AG10803 (cell line): ENCODE results near the gene C10orf90.

Source experiments
- DNase-seq: peaks from one replicate; pipeline ENCODE4 v3.0.0; 2010; ENCODE audit warnings: low read depth
- H3K4me3 ChIP-seq: 2 replicates; pipeline ENCODE4 v1.5.1; 2011; ENCODE audit warnings: mild to moderate bottlenecking, low read length, control low read depth
- TF ChIP-seq, protein P1 (sequence below): conservative IDR thresholded peaks from 2 replicates; pipeline ENCODE4 v1.5.1; 2011; ENCODE audit warnings: mild to moderate bottlenecking, low read length, control low read depth, inconsistent platforms

Gene C10orf90

DNA sequence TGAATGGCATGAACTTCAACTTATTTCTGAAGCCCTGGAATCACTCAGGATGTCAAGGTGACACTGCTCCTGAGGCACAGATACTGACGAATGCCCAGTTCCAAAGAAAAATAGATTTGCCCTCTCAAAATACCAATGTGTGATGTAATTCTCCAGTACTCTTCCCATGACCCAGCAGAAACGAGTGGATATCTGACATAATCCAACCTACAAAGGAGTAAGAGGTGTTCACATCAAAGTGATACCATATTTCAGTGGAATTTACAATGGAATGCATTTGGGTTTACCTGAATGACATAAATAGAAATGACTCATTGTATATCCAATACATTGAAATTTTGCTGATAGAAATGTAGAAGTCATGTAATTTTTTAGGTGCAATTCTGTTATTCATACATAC is 161.3 kb downstream of the C10orf90 start:
- DNase-seq: no peak
- TF ChIP-seq, protein P1, sequence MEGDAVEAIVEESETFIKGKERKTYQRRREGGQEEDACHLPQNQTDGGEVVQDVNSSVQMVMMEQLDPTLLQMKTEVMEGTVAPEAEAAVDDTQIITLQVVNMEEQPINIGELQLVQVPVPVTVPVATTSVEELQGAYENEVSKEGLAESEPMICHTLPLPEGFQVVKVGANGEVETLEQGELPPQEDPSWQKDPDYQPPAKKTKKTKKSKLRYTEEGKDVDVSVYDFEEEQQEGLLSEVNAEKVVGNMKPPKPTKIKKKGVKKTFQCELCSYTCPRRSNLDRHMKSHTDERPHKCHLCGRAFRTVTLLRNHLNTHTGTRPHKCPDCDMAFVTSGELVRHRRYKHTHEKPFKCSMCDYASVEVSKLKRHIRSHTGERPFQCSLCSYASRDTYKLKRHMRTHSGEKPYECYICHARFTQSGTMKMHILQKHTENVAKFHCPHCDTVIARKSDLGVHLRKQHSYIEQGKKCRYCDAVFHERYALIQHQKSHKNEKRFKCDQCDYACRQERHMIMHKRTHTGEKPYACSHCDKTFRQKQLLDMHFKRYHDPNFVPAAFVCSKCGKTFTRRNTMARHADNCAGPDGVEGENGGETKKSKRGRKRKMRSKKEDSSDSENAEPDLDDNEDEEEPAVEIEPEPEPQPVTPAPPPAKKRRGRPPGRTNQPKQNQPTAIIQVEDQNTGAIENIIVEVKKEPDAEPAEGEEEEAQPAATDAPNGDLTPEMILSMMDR: no peak
- H3K4me3 ChIP-seq: no peak overlapping the region

DNA sequence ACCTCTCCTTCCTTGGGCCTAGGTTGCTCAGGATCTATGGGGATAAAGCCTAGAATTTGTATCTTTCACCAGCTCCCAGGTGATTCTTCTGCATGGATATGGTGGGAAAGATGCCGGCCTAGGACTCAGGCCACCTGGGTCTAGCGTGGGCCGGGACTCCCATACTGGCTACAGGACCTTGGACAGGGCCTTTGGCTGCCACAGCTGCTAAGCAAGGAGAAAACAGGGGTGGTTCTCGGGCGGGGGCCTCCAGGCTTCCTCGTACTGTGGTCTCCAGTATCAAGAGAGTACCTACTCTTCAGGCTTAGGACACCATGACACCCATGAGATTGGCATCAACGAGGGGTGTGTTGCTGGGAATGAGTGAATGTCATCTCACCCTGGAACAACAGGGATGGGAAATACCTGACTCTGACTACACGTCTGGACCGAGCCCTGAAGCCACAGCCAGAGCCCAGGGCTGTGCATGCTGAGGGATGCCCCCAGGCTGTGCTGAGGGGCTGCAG is 161.9 kb downstream of the C10orf90 start:
- TF ChIP-seq, protein P1: no peak
- H3K4me3 ChIP-seq: no peak overlapping the region
- DNase-seq: no peak

DNA sequence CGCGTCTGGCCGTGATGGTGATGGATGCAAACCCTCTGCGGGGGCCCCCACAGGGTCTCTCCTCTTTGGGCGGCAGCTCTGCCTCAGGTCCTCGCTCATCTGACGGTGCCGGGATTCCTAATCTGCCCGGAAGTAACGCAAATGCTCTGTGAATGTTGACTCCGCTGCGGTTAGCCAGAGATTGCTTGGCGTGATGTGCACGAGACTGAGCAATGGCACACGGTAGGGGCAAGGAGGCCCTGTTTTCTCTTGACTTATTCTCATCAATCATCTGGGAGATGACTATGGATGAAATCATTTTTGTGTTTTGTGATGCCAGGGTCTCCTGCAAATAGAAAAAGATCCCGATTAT is 165.8 kb downstream of the C10orf90 start:
- TF ChIP-seq, protein P1: no peak
- no peak for DNase-seq
- no peak overlapping the region for H3K4me3 ChIP-seq

DNA sequence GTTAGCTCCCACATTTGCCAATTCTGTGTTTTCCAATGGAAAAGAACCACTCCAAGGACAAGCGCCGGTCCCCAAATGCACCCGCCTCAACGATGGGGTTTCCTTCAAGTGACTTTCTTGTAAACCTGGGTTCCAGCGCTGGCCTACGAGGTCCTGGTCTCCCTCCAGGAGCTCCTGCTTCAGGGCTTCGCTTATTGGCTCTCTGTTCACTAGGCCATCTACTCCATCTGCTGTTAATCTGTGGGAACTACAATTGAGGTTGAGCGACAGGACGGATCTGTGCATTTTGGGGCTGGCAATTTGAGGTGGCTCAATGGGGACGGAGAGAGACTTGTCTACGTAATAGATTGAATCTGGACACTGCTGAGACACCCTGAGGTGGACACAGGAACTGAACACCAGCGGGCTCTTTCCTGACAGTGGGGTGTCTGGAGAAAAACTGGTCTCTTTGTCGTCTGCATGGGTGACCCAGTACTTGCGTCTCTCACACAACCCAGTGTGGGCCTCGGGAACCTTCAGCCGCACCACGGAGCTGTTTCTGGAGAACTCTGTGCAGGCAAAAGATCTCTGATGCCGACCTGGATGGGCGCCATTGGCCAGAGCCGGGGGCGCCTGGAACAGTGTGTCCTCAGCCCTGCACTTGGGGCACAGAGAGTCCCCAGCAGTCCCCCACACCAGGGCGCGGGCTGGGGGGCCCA is 166.3 kb downstream of the C10orf90 start:
- no peak overlapping the region for H3K4me3 ChIP-seq
- TF ChIP-seq, protein P1: peak; percentile 88
- peak; percentile 68 for DNase-seq

DNA sequence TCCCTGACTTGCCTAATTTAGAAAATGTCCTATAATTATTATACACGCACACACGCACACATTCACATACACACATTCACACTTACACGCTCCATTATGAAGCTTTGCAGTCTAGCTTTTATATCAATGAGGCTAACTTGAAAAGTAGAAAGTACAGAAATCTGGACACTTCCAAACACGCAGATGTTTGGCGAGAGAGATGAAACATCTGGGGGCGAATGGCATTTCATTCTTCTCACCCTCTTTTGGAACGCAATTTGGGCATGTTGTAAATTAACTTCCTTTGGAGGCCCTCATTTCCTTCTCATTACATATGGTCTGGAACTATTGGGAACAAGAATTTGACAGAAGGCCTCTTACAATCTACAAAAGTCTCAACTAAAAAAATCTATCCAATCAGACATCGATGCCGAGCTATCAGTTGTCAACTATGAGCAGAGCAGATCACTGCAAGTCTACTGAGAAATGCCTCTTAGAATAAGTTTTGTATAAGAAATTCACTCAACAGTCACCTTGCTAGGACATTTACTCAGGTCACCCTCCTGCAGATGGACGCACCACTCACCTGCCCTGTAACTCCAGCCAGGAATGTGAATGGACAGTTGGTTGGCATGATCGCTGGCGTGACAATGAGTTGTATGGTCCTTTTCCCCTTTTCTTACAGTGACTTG is 167.0 kb downstream of the C10orf90 start:
- DNase-seq: peak; percentile 38
- no peak overlapping the region for H3K4me3 ChIP-seq
- TF ChIP-seq, protein P1: no peak

DNA sequence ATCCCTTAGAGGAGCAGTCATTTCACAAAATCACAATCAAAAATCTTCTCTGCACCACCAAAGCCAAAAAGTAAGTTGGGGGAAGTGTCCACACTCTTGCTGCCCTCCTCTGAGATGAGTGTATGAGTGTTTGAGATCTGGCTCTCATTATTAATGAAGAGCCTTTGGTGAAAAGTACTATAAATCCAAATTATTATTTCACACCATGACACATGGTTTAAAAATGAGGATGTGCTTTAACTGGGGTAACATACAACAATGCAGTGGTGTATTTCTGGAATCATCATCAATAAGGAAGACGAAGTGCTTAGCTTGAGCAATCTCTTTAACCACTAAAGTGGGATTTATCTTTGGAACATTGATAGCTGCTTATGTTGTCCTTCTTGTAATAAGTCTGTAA is 168.1 kb downstream of the C10orf90 start:
- TF ChIP-seq, protein P1: no peak
- DNase-seq: peak; percentile 76

DNA sequence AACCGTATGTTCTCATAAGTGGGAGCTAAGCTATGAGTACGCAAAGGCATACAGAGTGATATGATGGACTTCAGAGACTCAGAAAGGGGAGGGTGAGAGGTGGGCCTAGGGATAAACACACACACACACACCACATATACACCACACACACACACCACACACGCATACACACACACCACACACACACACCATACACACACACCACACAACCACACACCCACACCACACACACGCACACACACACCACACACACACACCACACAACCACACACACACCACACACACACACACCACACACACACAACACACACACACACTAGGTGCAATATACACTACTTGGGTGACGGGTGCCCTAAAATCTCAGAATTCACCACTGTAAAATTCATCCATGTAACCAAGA is 168.7 kb downstream of the C10orf90 start:
- DNase-seq: no peak
- H3K4me3 ChIP-seq: no peak overlapping the region
- TF ChIP-seq, protein P1: no peak

More for the DNA sequence above, 168.1 kb downstream of the C10orf90 start:
- no peak overlapping the region for H3K4me3 ChIP-seq
